ENCODE results near the gene ALOX12.
A peak's percentile ranks its signal among the peaks of the same experiment; 100 is the strongest.

The ALOX12 gene

DNA sequence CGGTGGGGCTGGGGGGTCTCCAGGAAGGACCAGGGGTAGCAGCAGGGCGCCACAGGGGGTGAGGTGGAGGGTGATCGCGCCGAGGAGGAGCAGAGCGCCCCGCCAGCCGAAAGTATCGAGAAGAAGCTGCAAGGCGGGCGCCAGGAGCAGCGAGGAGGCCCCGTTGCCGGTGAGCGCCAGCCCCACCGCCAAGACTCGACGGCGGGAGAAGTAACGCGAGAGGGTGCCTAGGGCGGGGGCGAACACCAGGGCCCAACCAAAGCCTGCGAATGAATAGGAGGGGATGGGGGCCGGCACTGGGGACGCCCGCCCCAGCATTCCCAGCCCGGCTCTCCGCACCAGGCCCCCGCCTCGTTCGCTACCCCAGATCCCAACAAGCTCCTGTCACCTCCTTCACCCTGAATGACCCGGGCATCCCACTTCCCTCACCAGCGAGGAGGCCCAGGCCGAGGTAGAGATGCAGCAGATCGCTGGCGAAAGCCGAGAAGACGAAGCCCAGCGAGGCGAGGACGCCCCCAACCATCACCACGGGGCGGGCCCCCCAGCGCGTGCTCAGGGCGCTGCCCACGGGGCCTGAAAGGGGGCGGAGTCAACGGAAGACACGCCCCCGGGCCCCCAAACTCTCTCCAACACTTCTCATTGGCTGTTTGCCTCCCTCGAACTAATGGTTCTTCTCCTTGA, 46.8 kb downstream of the ALOX12 start:
- TF ChIP-seq, protein P1, sequence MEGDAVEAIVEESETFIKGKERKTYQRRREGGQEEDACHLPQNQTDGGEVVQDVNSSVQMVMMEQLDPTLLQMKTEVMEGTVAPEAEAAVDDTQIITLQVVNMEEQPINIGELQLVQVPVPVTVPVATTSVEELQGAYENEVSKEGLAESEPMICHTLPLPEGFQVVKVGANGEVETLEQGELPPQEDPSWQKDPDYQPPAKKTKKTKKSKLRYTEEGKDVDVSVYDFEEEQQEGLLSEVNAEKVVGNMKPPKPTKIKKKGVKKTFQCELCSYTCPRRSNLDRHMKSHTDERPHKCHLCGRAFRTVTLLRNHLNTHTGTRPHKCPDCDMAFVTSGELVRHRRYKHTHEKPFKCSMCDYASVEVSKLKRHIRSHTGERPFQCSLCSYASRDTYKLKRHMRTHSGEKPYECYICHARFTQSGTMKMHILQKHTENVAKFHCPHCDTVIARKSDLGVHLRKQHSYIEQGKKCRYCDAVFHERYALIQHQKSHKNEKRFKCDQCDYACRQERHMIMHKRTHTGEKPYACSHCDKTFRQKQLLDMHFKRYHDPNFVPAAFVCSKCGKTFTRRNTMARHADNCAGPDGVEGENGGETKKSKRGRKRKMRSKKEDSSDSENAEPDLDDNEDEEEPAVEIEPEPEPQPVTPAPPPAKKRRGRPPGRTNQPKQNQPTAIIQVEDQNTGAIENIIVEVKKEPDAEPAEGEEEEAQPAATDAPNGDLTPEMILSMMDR (IDR thresholded peaks at IDR 0.05; ENCODE audit: low read length): no peak
- TF ChIP-seq EZH2 (optimal IDR thresholded peaks at IDR 0.05; ENCODE audit: low read depth, low read length) (no peak), EZH2phosphoT487 (IDR thresholded peaks at IDR 0.05; ENCODE audit: low read length) (no peak)
- Histone ChIP-seq H3K9me3 (replicated peaks; ENCODE audit: insufficient read depth, low read length) (no peaks in the 10 kb centered on the region), H4K20me1 (ENCODE audit: insufficient read depth, low read length) (no peaks in the 10 kb centered on the region), H3K27me3 (replicated peaks; ENCODE audit: insufficient read depth, low read length) (peaks cover 46% of the 10 kb centered on the region), H3K36me3 (replicated peaks; ENCODE audit: insufficient read depth, low read length) (no peaks in the 10 kb centered on the region), H3K4me2 (ENCODE audit: low read depth, low read length) (peak overlapping the region; percentile 22; the same call in 1 of the 2 replicates), H3F3A (ENCODE audit: insufficient read depth, low read length) (peaks cover 16% of the 10 kb centered on the region), H3K4me1 (ENCODE audit: low read length) (0 out of 2 replicates have a peak, but pooled peaks cover 10% of the 10 kb centered on the region), H2AFZ (ENCODE audit: low read length) (no peak overlapping the region), H3K79me2 (ENCODE audit: low read length) (no peaks in the 10 kb centered on the region), H3K4me3 (ENCODE audit: low read length) (no peak overlapping the region), H3K9me2 (replicated peaks; ENCODE audit: insufficient read depth, low read length) (no peaks in the 10 kb centered on the region), H3K27ac (ENCODE audit: low read length) (no peak overlapping the region), H3K9ac (ENCODE audit: low read length) (no peak overlapping the region)
- peak; percentile 2 for DNase-seq

DNA sequence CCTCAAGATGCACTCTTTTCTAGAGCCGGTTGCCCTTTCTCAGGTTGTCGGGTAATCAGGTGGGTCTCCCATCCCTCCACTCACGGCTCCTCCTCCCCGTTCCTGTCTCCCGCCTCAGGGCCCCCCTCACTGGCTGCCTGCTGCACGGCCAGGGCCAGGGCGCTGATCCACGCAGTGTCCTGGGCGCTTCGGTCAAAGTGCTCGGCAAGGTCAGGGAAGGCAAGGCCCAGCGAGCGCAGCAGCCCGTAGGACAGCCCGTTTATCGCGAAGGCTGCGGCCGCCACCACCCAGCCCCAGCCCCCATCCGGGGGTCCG, 47.3 kb downstream of the ALOX12 start:
- H3K9ac ChIP-seq (ENCODE audit: low read length): no peak overlapping the region
- H3K27me3 ChIP-seq (replicated peaks; ENCODE audit: insufficient read depth, low read length): peaks cover 51% of the 10 kb centered on the region
- TF ChIP-seq EZH2phosphoT487 (IDR thresholded peaks at IDR 0.05; ENCODE audit: low read length): no peak
- no peak for TF ChIP-seq EZH2 (optimal IDR thresholded peaks at IDR 0.05; ENCODE audit: low read depth, low read length)
- TF ChIP-seq, protein P1 (IDR thresholded peaks at IDR 0.05; ENCODE audit: low read length): no peak
- no peak overlapping the region for H3K27ac ChIP-seq (ENCODE audit: low read length)
- H3K4me2 ChIP-seq (ENCODE audit: low read depth, low read length): peak overlapping the region; percentile 22; the same call in 1 of the 2 replicates
- 0 out of 2 replicates have a peak, but pooled peaks cover 10% of the 10 kb centered on the region for H3K4me1 ChIP-seq (ENCODE audit: low read length)
- H3K36me3 ChIP-seq (replicated peaks; ENCODE audit: insufficient read depth, low read length): no peaks in the 10 kb centered on the region
- no peaks in the 10 kb centered on the region for H4K20me1 ChIP-seq (ENCODE audit: insufficient read depth, low read length)
- H3K9me3 ChIP-seq (replicated peaks; ENCODE audit: insufficient read depth, low read length): no peaks in the 10 kb centered on the region
- H3K9me2 ChIP-seq (replicated peaks; ENCODE audit: insufficient read depth, low read length): no peaks in the 10 kb centered on the region
- H2AFZ ChIP-seq (ENCODE audit: low read length): no peak overlapping the region
- DNase-seq: peak; percentile 1
- peaks cover 16% of the 10 kb centered on the region for H3F3A ChIP-seq (ENCODE audit: insufficient read depth, low read length)
- no peak overlapping the region for H3K4me3 ChIP-seq (ENCODE audit: low read length)
- H3K79me2 ChIP-seq (ENCODE audit: low read length): no peaks in the 10 kb centered on the region

DNA sequence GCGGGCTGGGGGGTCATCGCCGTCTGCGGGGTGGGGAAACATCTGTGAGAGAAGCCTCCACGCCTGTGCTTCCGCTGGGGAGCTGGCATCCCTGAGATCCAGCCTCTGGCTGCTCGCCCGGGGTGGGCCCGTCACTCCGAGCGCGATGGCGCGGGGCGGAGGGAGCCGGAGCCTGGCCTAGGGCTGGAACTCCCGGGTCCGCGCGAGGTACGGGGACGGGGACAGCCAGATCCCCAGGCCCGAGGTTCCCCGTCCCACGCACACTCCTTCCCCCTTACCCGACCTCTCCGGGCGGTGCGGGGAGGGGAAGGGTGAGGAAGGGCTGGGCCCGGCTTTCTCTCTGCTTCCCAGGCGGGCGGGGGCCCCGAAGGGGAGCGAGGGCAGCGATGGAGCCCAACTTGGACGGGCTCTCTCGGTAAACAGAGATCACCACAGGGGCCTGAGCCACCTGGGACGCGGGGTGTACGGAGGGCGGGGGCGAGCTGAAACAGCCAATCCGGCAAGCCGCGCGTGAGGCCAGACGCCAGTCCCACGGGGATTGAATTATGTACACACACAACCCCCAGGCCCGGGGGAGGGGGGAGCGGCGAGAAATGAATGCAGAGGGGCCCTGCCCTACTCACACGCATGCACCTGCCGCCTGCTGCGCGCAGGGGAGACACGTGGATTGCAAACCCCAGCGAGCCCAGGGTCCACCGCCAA, 47.8 kb downstream of the ALOX12 start, which contains the start of gene SLC16A11:
Gene SLC16A11 (minus strand): TSS at position 596 of the 702 bp plus-strand sequence. CDS start 579 bp downstream, at position 17.
- peaks cover 16% of the 10 kb centered on the region for H3F3A ChIP-seq (ENCODE audit: insufficient read depth, low read length)
- no peak for DNase-seq
- no peak within 1 kb of the TSS for H2AFZ ChIP-seq (ENCODE audit: low read length)
- H3K4me1 ChIP-seq (ENCODE audit: low read length): 0 out of 2 replicates have a peak, but pooled peaks cover 10% of the 10 kb centered on the region
- no peaks in the 10 kb centered on the region for H4K20me1 ChIP-seq (ENCODE audit: insufficient read depth, low read length)
- H3K36me3 ChIP-seq (replicated peaks; ENCODE audit: insufficient read depth, low read length): no peaks in the 10 kb centered on the region
- H3K27ac ChIP-seq (ENCODE audit: low read length): no peak within 1 kb of the TSS
- no peaks in the 10 kb centered on the region for H3K9me2 ChIP-seq (replicated peaks; ENCODE audit: insufficient read depth, low read length)
- TF ChIP-seq EZH2phosphoT487 (IDR thresholded peaks at IDR 0.05; ENCODE audit: low read length) (no peak), EZH2 (optimal IDR thresholded peaks at IDR 0.05; ENCODE audit: low read depth, low read length) (no peak)
- TF ChIP-seq, protein P1 (IDR thresholded peaks at IDR 0.05; ENCODE audit: low read length): no peak
- peaks cover 54% of the 10 kb centered on the region for H3K27me3 ChIP-seq (replicated peaks; ENCODE audit: insufficient read depth, low read length)
- no peaks in the 10 kb centered on the region for H3K9me3 ChIP-seq (replicated peaks; ENCODE audit: insufficient read depth, low read length)
- H3K9ac ChIP-seq (ENCODE audit: low read length): no peak within 1 kb of the TSS
- 0 out of 2 replicates have a peak within 1 kb of the TSS, but pooled peaks have one; percentile 15 for H3K4me3 ChIP-seq (ENCODE audit: low read length)
- peak within 1 kb of the TSS; percentile 22 for H3K4me2 ChIP-seq (ENCODE audit: low read depth, low read length)
- H3K79me2 ChIP-seq (ENCODE audit: low read length): no peaks in the 10 kb centered on the region
